SK-N-MC (cell line): ENCODE data around the gene SOST.
A peak's percentile ranks its signal among the peaks of the same experiment; 100 is the strongest.

Source experiments
- DNase-seq: peaks from one replicate; pipeline ENCODE4 v3.0.0-alpha.2; 2011; ENCODE audit warnings: low read depth, low spot score
- H3K27ac ChIP-seq: fragments of 200-600 bp; sonication (generic); 2 replicates; pipeline ENCODE4 v1.5.1; 2016; ENCODE audit warnings: mixed run types
- H3K36me3 ChIP-seq: fragments of 200-600 bp; sonication (generic); 2 replicates; pipeline ENCODE4 v1.6.1; 2017; ENCODE audit warnings: antibody characterized with exemption, low read length, mixed read lengths; ENCODE audit not compliant: insufficient read depth
- H3K4me3 ChIP-seq: fragments of 200-600 bp; sonication (generic); 2 replicates; pipeline ENCODE4 v1.5.1; 2016
- H3K9ac ChIP-seq: fragments of 200-600 bp; sonication (generic); 2 replicates; pipeline ENCODE4 v1.8.0; 2017; ENCODE audit warnings: mixed run types, mixed read lengths; ENCODE audit not compliant: insufficient read length
- H3K9me3 ChIP-seq: fragments of 200-600 bp; sonication (generic); 2 replicates; pipeline ENCODE4 v1.6.1; 2017; ENCODE audit warnings: low read depth, mild to moderate bottlenecking, antibody characterized with exemption, low read length, moderate library complexity, mixed read lengths
- EZH2 ChIP-seq: fragments of 200-600 bp; sonication (generic); IDR thresholded peaks from one replicate; pipeline ENCODE4 v1.6.1; 2017; ENCODE audit warnings: antibody characterized with exemption
- FOXP2 ChIP-seq: optimal IDR thresholded peaks from 2 replicates; pipeline ENCODE3; 2011; ENCODE audit warnings: mild to moderate bottlenecking, moderate library complexity; ENCODE audit not compliant: insufficient read depth; ENCODE audit errors: extremely low read length, control extremely low read depth
- POLR2AphosphoS5 ChIP-seq: IDR thresholded peaks from 2 replicates; pipeline ENCODE4 v1.6.1; 2012; ENCODE audit warnings: mild to moderate bottlenecking, low read depth, low read length, borderline replicate concordance

Gene SOST

GRCh38 chr17:43779145-43780125 lies 20.8 kb upstream of the SOST start:
- H3K27ac ChIP-seq = no peak overlapping the region
- H3K4me3 ChIP-seq = peak overlapping the region; percentile 98
- no peaks in the 10 kb centered on the region for H3K9me3 ChIP-seq
- DNase-seq = no peak
- TF ChIP-seq POLR2AphosphoS5 = peak; percentile 77
- TF ChIP-seq FOXP2 = no peak
- H3K9ac ChIP-seq = peak overlapping the region; percentile 72
- peaks cover 4% of the 10 kb centered on the region; the same call in 1 of the 2 replicates for H3K36me3 ChIP-seq

GRCh38 chr17:43778337-43779144 lies 19.9 kb upstream of the SOST start, which contains the start of gene DUSP3:
TSS of gene DUSP3 (minus strand) at chr17:43778977. CDS start at chr17:43778924, 53 bp downstream.
- Histone ChIP-seq H3K27ac (peak within 1 kb of the TSS; percentile 67), H3K4me3 (peak within 1 kb of the TSS; percentile 98), H3K36me3 (peaks cover 8% of the 10 kb centered on the region; the same call in 1 of the 2 replicates), H3K9me3 (no peaks in the 10 kb centered on the region), H3K9ac (peak within 1 kb of the TSS; percentile 90)
- no peak for DNase-seq
- TF ChIP-seq FOXP2 = no peak
- TF ChIP-seq POLR2AphosphoS5 = peak; percentile 58; the same call in 1 of the 2 replicates

GRCh38 chr17:43774304-43775250 lies 16.0 kb upstream of the SOST start:
- Histone ChIP-seq H3K4me3 (no peak overlapping the region), H3K9me3 (no peaks in the 10 kb centered on the region), H3K36me3 (peaks cover 23% of the 10 kb centered on the region; the same call in 1 of the 2 replicates), H3K27ac (no peak overlapping the region), H3K9ac (no peak overlapping the region)
- DNase-seq = no peak
- TF ChIP-seq EZH2 (no peak), FOXP2 (no peak), POLR2AphosphoS5 (no peak)

- Histone ChIP-seq H3K9me3 (no peaks in the 10 kb centered on the region), H3K27ac (no peak overlapping the region), H3K36me3 (peaks cover 23% of the 10 kb centered on the region; the same call in 1 of the 2 replicates), H3K4me3 (no peak overlapping the region), H3K9ac (no peak overlapping the region)
- no peak for DNase-seq
- no peak for TF ChIP-seq POLR2AphosphoS5
- no peak for TF ChIP-seq EZH2
- no peak for TF ChIP-seq FOXP2
Measured at GRCh38 chr17:43772877-43773648, 14.5 kb upstream of the SOST start.

GRCh38 chr17:43771463-43771862 lies 12.9 kb upstream of the SOST start:
- Histone ChIP-seq H3K4me3 (no peak overlapping the region), H3K9me3 (no peaks in the 10 kb centered on the region), H3K27ac (no peak overlapping the region), H3K9ac (no peak overlapping the region), H3K36me3 (peaks cover 23% of the 10 kb centered on the region; the same call in 1 of the 2 replicates)
- DNase-seq = no peak
- TF ChIP-seq FOXP2 (no peak), POLR2AphosphoS5 (no peak)

GRCh38 chr17:43770957-43771356 lies 12.4 kb upstream of the SOST start:
- no peak overlapping the region for H3K9ac ChIP-seq
- no peak overlapping the region for H3K27ac ChIP-seq
- no peak overlapping the region for H3K4me3 ChIP-seq
- TF ChIP-seq POLR2AphosphoS5 (no peak), FOXP2 (no peak), EZH2 (no peak)
- H3K36me3 ChIP-seq = peaks cover 23% of the 10 kb centered on the region; the same call in 1 of the 2 replicates
- no peak for DNase-seq
- H3K9me3 ChIP-seq = no peaks in the 10 kb centered on the region

- DNase-seq = no peak
- H3K36me3 ChIP-seq = peaks cover 23% of the 10 kb centered on the region; the same call in 1 of the 2 replicates
- no peak overlapping the region for H3K27ac ChIP-seq
- H3K9ac ChIP-seq = no peak overlapping the region
- H3K9me3 ChIP-seq = no peaks in the 10 kb centered on the region
- H3K4me3 ChIP-seq = no peak overlapping the region
- TF ChIP-seq POLR2AphosphoS5 (no peak), EZH2 (no peak)
Measured at GRCh38 chr17:43769859-43770258, 11.3 kb upstream of the SOST start.
